ENCODE measurements around the gene HSBP1L1. TPM values are rescaled to one million over a fixed set of nuclear protein-coding genes. Genes with fewer than 3 reads are reported as not detected.

The HSBP1L1 gene
- total RNA-seq, 1 donor from 2014 or later = 1.6 TPM

GRCh38 chr18:79971211-79971952 is 6.9 kb downstream of the HSBP1L1 start:
- H3K27me3 Mint-ChIP-seq (ENCODE audit: unreplicated experiment) = no peaks in the 10 kb centered on the region

GRCh38 chr18:79971986-79972385 is 7.5 kb downstream of the HSBP1L1 start:
- Mint-ChIP-seq H3K27ac (ENCODE audit: unreplicated experiment) (no peak overlapping the region), H3K4me3 (ENCODE audit: unreplicated experiment) (no peak overlapping the region), H3K4me1 (ENCODE audit: unreplicated experiment) (peaks cover 2% of the 10 kb centered on the region), H3K27me3 (ENCODE audit: unreplicated experiment) (no peaks in the 10 kb centered on the region), H3K9me3 (ENCODE audit: unreplicated experiment) (no peaks in the 10 kb centered on the region), H3K36me3 (ENCODE audit: unreplicated experiment) (peaks cover 28% of the 10 kb centered on the region)
- TF ChIP-seq CTCF (IDR thresholded peaks at IDR 0.05) = no peak
- DNase-seq (ENCODE audit: extremely low spot score, unreplicated experiment) = no peak

More at GRCh38 chr18:79971211-79971952, 6.9 kb downstream of the HSBP1L1 start:
- peaks cover 2% of the 10 kb centered on the region for H3K4me1 Mint-ChIP-seq (ENCODE audit: unreplicated experiment)
- no peaks in the 10 kb centered on the region for H3K9me3 Mint-ChIP-seq (ENCODE audit: unreplicated experiment)
- peaks cover 28% of the 10 kb centered on the region for H3K36me3 Mint-ChIP-seq (ENCODE audit: unreplicated experiment)
- no peak overlapping the region for H3K27ac Mint-ChIP-seq (ENCODE audit: unreplicated experiment)
- DNase-seq (ENCODE audit: extremely low spot score, unreplicated experiment) = no peak
- no peak for TF ChIP-seq CTCF (IDR thresholded peaks at IDR 0.05)
- no peak overlapping the region for H3K4me3 Mint-ChIP-seq (ENCODE audit: unreplicated experiment)

- no peak overlapping the region for H3K4me3 Mint-ChIP-seq (ENCODE audit: unreplicated experiment)
- H3K27me3 Mint-ChIP-seq (ENCODE audit: unreplicated experiment) = no peaks in the 10 kb centered on the region
- TF ChIP-seq CTCF (IDR thresholded peaks at IDR 0.05) = no peak
- no peak for DNase-seq (ENCODE audit: extremely low spot score, unreplicated experiment)
- H3K27ac Mint-ChIP-seq (ENCODE audit: unreplicated experiment) = no peak overlapping the region
- peaks cover 5% of the 10 kb centered on the region for H3K4me1 Mint-ChIP-seq (ENCODE audit: unreplicated experiment)
- peaks cover 28% of the 10 kb centered on the region for H3K36me3 Mint-ChIP-seq (ENCODE audit: unreplicated experiment)
- no peaks in the 10 kb centered on the region for H3K9me3 Mint-ChIP-seq (ENCODE audit: unreplicated experiment)
These were observed 8.3 kb downstream of the HSBP1L1 start for GRCh38 chr18:79972720-79973119.

- Mint-ChIP-seq H3K27me3 (ENCODE audit: unreplicated experiment) (no peaks in the 10 kb centered on the region), H3K9me3 (ENCODE audit: unreplicated experiment) (no peaks in the 10 kb centered on the region), H3K36me3 (ENCODE audit: unreplicated experiment) (peaks cover 28% of the 10 kb centered on the region), H3K27ac (ENCODE audit: unreplicated experiment) (no peak overlapping the region), H3K4me1 (ENCODE audit: unreplicated experiment) (peaks cover 9% of the 10 kb centered on the region), H3K4me3 (ENCODE audit: unreplicated experiment) (no peak overlapping the region)
- TF ChIP-seq CTCF (IDR thresholded peaks at IDR 0.05) = no peak
- no peak for DNase-seq (ENCODE audit: extremely low spot score, unreplicated experiment)
These were observed 9.1 kb downstream of the HSBP1L1 start for GRCh38 chr18:79973517-79973916.

- H3K27me3 Mint-ChIP-seq (ENCODE audit: unreplicated experiment) = no peaks in the 10 kb centered on the region
- DNase-seq (ENCODE audit: extremely low spot score, unreplicated experiment) = no peak
- no peak for TF ChIP-seq CTCF (IDR thresholded peaks at IDR 0.05)
- peaks cover 9% of the 10 kb centered on the region for H3K4me1 Mint-ChIP-seq (ENCODE audit: unreplicated experiment)
- H3K36me3 Mint-ChIP-seq (ENCODE audit: unreplicated experiment) = peaks cover 28% of the 10 kb centered on the region
- H3K4me3 Mint-ChIP-seq (ENCODE audit: unreplicated experiment) = no peak overlapping the region
- no peak overlapping the region for H3K27ac Mint-ChIP-seq (ENCODE audit: unreplicated experiment)
- no peaks in the 10 kb centered on the region for H3K9me3 Mint-ChIP-seq (ENCODE audit: unreplicated experiment)
These were observed 9.7 kb downstream of the HSBP1L1 start for GRCh38 chr18:79974025-79974654.

All from osteocyte (in vitro differentiated cells).